A549 (cell line): ENCODE results near the gene RIT1. TPM values are rescaled to one million over a fixed set of nuclear protein-coding genes. Genes with fewer than 3 reads are reported as not detected.

Experiments
- ATAC-seq, 2 experiments: fragments of 200-7000 bp in 1 of 2; fragments of >200 bp in 1 of 2; cut with Nextera tagmentation in 1 of 2; cut with Tn5 transposase in 1 of 2; 3 replicates each; pipeline versions ENCODE4 v1.8.0 to v1.9.1; 2018 to 2020; ENCODE audit warnings: mild to moderate bottlenecking in 1 of 2, moderate library complexity in 1 of 2
- CTCF ChIA-PET: fragments of 300-600 bp; sonication (Branson Sonifier 250); formaldehyde crosslinking; extraction: SDS; loops from one replicate; lab custom pipeline; 2021; ENCODE audit warnings: antibody characterized with exemption, inconsistent platforms; lab: Yijun Ruan, JAX
- POLR2A ChIA-PET: fragments of 350-600 bp; formaldehyde crosslinking; extraction: SDS; loops from one replicate; lab custom pipeline; 2021; ENCODE audit warnings: antibody characterized with exemption, inconsistent platforms; lab: Yijun Ruan, JAX
- DNase-seq, 2 experiments: peaks; one replicate each; pipeline versions ENCODE4 v3.0.0 to v3.0.0-alpha.2; 2011 to 2016; ENCODE audit warnings: low read depth in 1 of 2, low spot score in 1 of 2
- FAIRE-seq: peaks from 2 replicates; lab custom pipeline; 2011; peaks lifted over from hg19 to GRCh38; lab: Jason Lieb, UNC
- H3K27ac ChIP-seq, 2 experiments: fragments of >200 bp; sonication (Bioruptor Twin); formaldehyde crosslinking; 3 replicates each; pipeline ENCODE4 v1.5.1; 2016 to 2017
- H3K4me1 ChIP-seq: fragments of >200 bp; sonication (Bioruptor Twin); formaldehyde crosslinking; 3 replicates; pipeline ENCODE4 v1.6.1; 2016
- H3K4me2 ChIP-seq: fragments of >200 bp; sonication (Bioruptor Twin); formaldehyde crosslinking; 3 replicates; pipeline ENCODE4 v1.6.1; 2016
- H3K4me3 ChIP-seq: fragments of >200 bp; sonication (Bioruptor Twin); formaldehyde crosslinking; 3 replicates; pipeline ENCODE4 v1.5.1; 2016
- H3K9me3 ChIP-seq: fragments of >200 bp; sonication (Bioruptor Twin); formaldehyde crosslinking; 3 replicates; pipeline ENCODE4 v1.6.1; 2016
- CBX8 ChIP-seq: fragments of 200-600 bp; sonication (generic); IDR thresholded peaks from 2 replicates; pipeline ENCODE4 v1.6.1; 2016
- CEBPB ChIP-seq, 2 experiments: fragments of >200 bp in 1 of 2; sonication (Bioruptor Twin) in 1 of 2; formaldehyde crosslinking in 1 of 2; IDR thresholded peaks; 2 replicates each; pipeline ENCODE4 v1.6.1; 2012 to 2016
- CHD4 ChIP-seq: fragments of 200-600 bp; sonication (generic); IDR thresholded peaks from 2 replicates; pipeline ENCODE4 v1.6.1; 2016; ENCODE audit warnings: antibody characterized with exemption, mild to moderate bottlenecking, borderline replicate concordance
- ESRRA ChIP-seq: fragments of 150-350 bp; IDR thresholded peaks from 2 replicates; pipeline ENCODE4 v1.6.1; 2014; ENCODE audit warnings: mild to moderate bottlenecking, low read length, borderline replicate concordance
- FOSL2 ChIP-seq, 2 experiments: fragments of 450-650 bp in 1 of 2; fragments of >200 bp in 1 of 2; sonication (Bioruptor Twin) in 1 of 2; formaldehyde crosslinking; IDR thresholded peaks; 2 replicates each; pipeline versions ENCODE4 v1.5.0 to v1.6.1; 2016 to 2020; ENCODE audit warnings: mild to moderate bottlenecking in 1 of 2, moderate library complexity in 1 of 2
- HOXA7 ChIP-seq: fragments of 250-450 bp; sonication (Bioruptor Pico); IDR thresholded peaks from 2 replicates; pipeline ENCODE4 v1.5.0; 2020; ENCODE audit warnings: mild to moderate bottlenecking, moderate library complexity
- JUN ChIP-seq, 2 experiments: fragments of >200 bp; sonication (Bioruptor Twin); formaldehyde crosslinking; IDR thresholded peaks; 2 replicates in 1 of 2; 3 replicates in 1 of 2; pipeline ENCODE4 v1.6.1; 2016 to 2017
- JUNB ChIP-seq: fragments of >200 bp; sonication (Bioruptor Twin); formaldehyde crosslinking; IDR thresholded peaks from 2 replicates; pipeline ENCODE4 v1.6.1; 2016
- KDM1A ChIP-seq: fragments of 200-600 bp; sonication (generic); IDR thresholded peaks from 2 replicates; pipeline ENCODE4 v1.6.1; 2016; ENCODE audit warnings: low read depth, mild to moderate bottlenecking
- KDM5A ChIP-seq: fragments of 200-600 bp; sonication (generic); IDR thresholded peaks from 2 replicates; pipeline ENCODE4 v1.6.1; 2016; ENCODE audit warnings: antibody characterized with exemption, mild to moderate bottlenecking
- NFE2L2 ChIP-seq: fragments of 150-350 bp; conservative IDR thresholded peaks from 2 replicates; pipeline ENCODE4 v1.6.1; 2014; ENCODE audit warnings: low read length
- PHF8 ChIP-seq: fragments of 200-600 bp; sonication (generic); IDR thresholded peaks from 2 replicates; pipeline ENCODE4 v1.6.1; 2016; ENCODE audit warnings: low read depth, mild to moderate bottlenecking, antibody characterized with exemption, moderate library complexity, borderline replicate concordance
- POLR2A ChIP-seq: IDR thresholded peaks from 2 replicates; pipeline ENCODE4 v1.6.1; 2012; ENCODE audit warnings: mild to moderate bottlenecking, low read length
- RAD21 ChIP-seq, 2 experiments: fragments of >200 bp in 1 of 2; sonication (Bioruptor Twin) in 1 of 2; formaldehyde crosslinking in 1 of 2; IDR thresholded peaks in 1 of 2; conservative IDR thresholded peaks in 1 of 2; 2 replicates in 1 of 2; 3 replicates in 1 of 2; pipeline ENCODE4 v1.6.1; 2012 to 2018; ENCODE audit warnings: inconsistent platforms in 1 of 2
- RARB ChIP-seq: fragments of 250-450 bp; sonication (Bioruptor Pico); IDR thresholded peaks from 2 replicates; pipeline ENCODE4 v1.8.0; 2021; ENCODE audit warnings: mild to moderate bottlenecking, moderate library complexity
- RCOR1 ChIP-seq: fragments of 150-350 bp; IDR thresholded peaks from 2 replicates; pipeline ENCODE4 v1.6.1; 2014; ENCODE audit warnings: antibody characterized with exemption, low read length, low read depth
- RFX5 ChIP-seq: fragments of 450-650 bp; IDR thresholded peaks from 2 replicates; pipeline ENCODE4 v1.7.1; 2014; ENCODE audit warnings: antibody characterized with exemption, mild to moderate bottlenecking, moderate library complexity
- WGBS: methylation state at CpG from one replicate; pipeline ENCODE4 v1.1.6; 2017; ENCODE audit errors: missing lambda C conversion rate; 5-methylcytosine and 5-hydroxymethylcytosine counted together
- polyA plus RNA-seq, 4 experiments: library from polyadenylated mRNA; depleted of rRNA in 3 of 4; stranded (reverse); fragments of >200 nt; fragmentation: RNase III in 1 of 4; extraction: RNeasy Plus Mini Kit Qiagen cat#74134 plus additional on column Dnase treatment in 1 of 4; gene quantifications; 2 replicates in 3 of 4; 3 replicates in 1 of 4; pipeline ENCODE4 v1.2.3, GENCODE V29; 2011 to 2017
- TF ChIP-seq, protein P1 (sequence below): IDR thresholded peaks from 2 replicates; pipeline ENCODE4 v1.6.1; 2012; ENCODE audit warnings: low read depth, borderline replicate concordance
- TF ChIP-seq, protein P2 (sequence below): IDR thresholded peaks from 2 replicates; pipeline ENCODE4 v1.6.1; 2012
- TF ChIP-seq, protein P3 (sequence below): fragments of >200 bp; sonication (Bioruptor Twin); formaldehyde crosslinking; IDR thresholded peaks from 3 replicates; pipeline ENCODE4 v1.6.1; 2016

RIT1 gene
- polyA plus RNA-seq, 2 of the 4 experiments (the other 2 are of a cell fraction), result 23.6 to 51.9 TPM

DNA sequence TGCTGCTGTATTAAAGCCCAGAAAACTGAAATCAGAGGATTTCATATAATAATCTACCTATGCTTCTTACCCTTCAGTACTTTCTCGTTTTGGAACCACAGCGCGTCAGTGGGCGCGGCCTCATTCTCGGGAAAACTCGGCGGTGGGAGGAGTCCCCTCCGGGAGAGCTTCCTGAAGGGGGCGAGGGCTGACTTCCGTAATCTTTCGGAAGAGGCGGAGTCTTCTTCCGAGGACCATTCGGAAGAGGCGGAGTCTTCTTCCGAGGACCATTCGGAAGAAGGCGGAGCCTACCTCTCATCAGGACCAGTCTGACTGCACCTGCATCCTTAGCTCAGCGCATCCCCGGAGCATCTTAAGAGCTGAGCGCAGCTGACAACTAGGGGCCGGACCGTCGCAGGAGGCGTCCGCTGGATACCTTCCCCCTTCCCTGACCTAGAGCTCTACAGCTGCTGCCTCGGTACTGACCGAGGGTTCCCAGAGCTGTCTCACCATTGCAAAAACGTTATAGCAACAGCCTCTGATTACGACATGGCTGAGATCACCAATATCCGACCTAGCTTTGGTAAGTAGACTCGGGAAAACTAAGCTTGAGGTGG is 51.8 kb downstream of the RIT1 start, which contains the start of gene SYT11:
Gene SYT11, plus strand, starts transcription at position 334 of the 596 bp plus-strand sequence. Its CDS starts 195 bp downstream, at position 529.
- Histone ChIP-seq H3K27ac (peak within 1 kb of the TSS; percentile 67 to 90), H3K4me1 (peaks cover 16% of the 10 kb centered on the region), H3K9me3 (no peaks in the 10 kb centered on the region), H3K4me3 (peak within 1 kb of the TSS; percentile 49), H3K4me2 (peak within 1 kb of the TSS; percentile 70)
- CTCF ChIA-PET, result interaction anchor here (0.8 to 3.9 kb wide), 3 partner anchors 10 to 130 kb away, joined by 4 to 14 read pairs (median 4); no protein-coding TSS in a partner anchor
- TF ChIP-seq, protein P1, sequence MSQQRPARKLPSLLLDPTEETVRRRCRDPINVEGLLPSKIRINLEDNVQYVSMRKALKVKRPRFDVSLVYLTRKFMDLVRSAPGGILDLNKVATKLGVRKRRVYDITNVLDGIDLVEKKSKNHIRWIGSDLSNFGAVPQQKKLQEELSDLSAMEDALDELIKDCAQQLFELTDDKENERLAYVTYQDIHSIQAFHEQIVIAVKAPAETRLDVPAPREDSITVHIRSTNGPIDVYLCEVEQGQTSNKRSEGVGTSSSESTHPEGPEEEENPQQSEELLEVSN, result no peak
- 0 out of 5 replicates have a peak, but pooled peaks of 1 of the 2 experiments have one; percentile 31 for TF ChIP-seq JUN (IDR thresholded peaks at IDR 0.05)
- peak; percentile 98 for TF ChIP-seq KDM1A
- no peak for FAIRE-seq
- DNase-seq, result peak; percentile 91 to 94
- 6% methylated on average over 31 of the region's 33 CpGs for WGBS
- ATAC-seq, result peak; percentile 78 to 89
- POLR2A ChIA-PET, result interaction anchor here (0.7 kb wide), 1 partner anchor 75 kb away, joined by 4 read pairs; the partner anchor contains the start of gene KHDC4

DNA sequence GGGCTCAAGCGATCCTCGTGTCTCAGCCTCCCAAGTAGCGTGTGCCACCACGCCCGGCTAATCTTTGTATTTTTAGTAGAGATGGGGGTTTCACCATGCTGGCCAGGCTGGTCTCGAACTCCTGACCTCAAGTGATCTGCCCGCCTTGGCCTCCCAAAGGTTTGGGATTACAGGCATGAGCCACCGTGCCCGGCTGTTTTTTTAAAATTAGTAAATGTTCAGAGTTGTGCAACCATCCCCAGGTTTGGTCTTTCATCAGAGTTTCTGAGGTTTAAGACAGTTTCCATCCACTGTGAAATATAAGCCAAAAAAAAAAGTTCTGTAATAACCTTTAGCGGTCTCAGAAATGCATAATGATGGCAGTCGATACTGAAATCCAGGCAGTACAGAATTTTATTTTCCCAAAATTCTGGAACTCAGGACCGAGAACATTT is 52.3 kb downstream of the RIT1 start:
- ChIA-PET POLR2A (interaction anchor here (0.7 kb wide), 1 partner anchor 75 kb away, joined by 4 read pairs; the partner anchor contains the start of gene KHDC4), CTCF (interaction anchor here (0.7 to 3.9 kb wide), 2 partner anchors 130 to 683 kb away, joined by 5 to 14 read pairs; no protein-coding TSS in a partner anchor)
- Histone ChIP-seq H3K9me3 (no peaks in the 10 kb centered on the region), H3K27ac (peak overlapping the region; percentile 67 to 90), H3K4me2 (peak overlapping the region; percentile 70), H3K4me3 (peak overlapping the region; percentile 49), H3K4me1 (peaks cover 16% of the 10 kb centered on the region)
- DNase-seq, result peak in 1 of 2 experiments; percentile 67
- TF ChIP-seq HOXA7 (CRISPR knock-in tag) (no peak), CEBPB (IDR thresholded peaks at IDR 0.05) (peak in 1 of 2 experiments; percentile 66; a peak in 3 of 4 replicates), KDM1A (0 out of 2 replicates have a peak, but pooled peaks have one; percentile 28), PHF8 (peak; percentile 29; the same call in 1 of the 2 replicates), NFE2L2 (no peak)
- no peak for FAIRE-seq
- 17% methylated on average over 12 of the region's 12 CpGs for WGBS
- peak; percentile 6 to 19; a peak in 4 of 6 replicates for ATAC-seq

DNA sequence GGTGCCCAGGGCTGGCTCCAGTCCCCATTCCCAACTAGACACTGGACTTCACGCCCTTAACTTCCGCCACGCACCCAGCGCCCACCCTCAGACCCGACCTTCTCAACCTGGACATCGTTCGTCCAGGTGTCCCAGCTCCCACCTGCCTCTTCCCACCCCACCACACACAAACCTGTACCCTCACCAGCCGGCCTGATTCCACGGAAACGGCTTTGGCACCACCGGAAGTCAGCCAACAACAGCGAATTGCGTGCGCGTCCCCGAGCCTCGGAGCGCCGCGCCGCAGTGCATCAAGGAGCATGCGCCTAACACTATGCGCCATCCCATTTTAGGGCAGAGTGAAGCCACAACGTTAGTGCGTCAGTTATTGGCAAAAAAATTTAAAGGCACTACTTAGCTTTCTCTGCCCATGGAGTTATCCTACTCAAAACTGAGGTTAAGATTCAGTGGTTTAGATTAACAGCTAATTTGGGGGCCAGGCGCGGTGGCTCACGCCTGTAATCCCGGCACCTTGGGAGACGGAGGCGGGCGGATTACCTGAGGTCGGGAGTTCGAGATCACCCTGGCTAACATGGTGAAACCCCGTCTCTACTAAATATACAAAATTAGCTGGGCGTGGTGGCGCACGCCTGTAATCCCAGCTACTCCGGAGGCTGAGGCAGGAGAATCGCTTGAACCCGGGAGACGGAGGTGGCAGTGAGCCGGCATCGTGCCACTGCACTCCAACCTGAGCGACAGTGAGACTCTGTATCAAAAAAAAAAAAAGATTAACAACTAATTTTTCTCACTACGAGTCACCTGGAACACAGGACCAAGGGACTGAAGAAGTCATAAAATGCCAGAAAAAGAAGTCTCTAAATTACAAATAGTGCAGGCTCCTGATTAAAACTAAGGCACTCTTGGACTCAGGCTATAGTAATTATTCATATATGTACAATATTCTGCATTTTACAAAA is 53.9 kb downstream of the RIT1 start, which contains the start of gene GON4L:
Gene GON4L, minus strand, starts transcription at position 240 of the 956 bp plus-strand sequence. CDS start 3,434 bp downstream, outside the sequence.
- FAIRE-seq, result no peak
- no peaks in the 10 kb centered on the region for H3K9me3 ChIP-seq
- 3% methylated on average over 46 of the region's 46 CpGs for WGBS
- DNase-seq, result peak; percentile 94 to 96
- H3K27ac ChIP-seq, result peak within 1 kb of the TSS; percentile 81 to 90
- H3K4me3 ChIP-seq, result peak within 1 kb of the TSS; percentile 69
- TF ChIP-seq RFX5, result no peak
- no peak for TF ChIP-seq FOSL2 (IDR thresholded peaks at IDR 0.05)
- TF ChIP-seq FOSL2 (CRISPR knock-in tag; IDR thresholded peaks at IDR 0.05), result peak; percentile 57
- TF ChIP-seq, protein P1, result no peak
- no peak for TF ChIP-seq ESRRA
- TF ChIP-seq, protein P2, sequence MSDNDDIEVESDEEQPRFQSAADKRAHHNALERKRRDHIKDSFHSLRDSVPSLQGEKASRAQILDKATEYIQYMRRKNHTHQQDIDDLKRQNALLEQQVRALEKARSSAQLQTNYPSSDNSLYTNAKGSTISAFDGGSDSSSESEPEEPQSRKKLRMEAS, result peak; percentile 78
- TF ChIP-seq JUNB, result no peak
- peak; percentile 78; the same call in 1 of the 2 replicates for TF ChIP-seq KDM1A
- TF ChIP-seq NFE2L2, result no peak
- peak; percentile 92 for TF ChIP-seq POLR2A
- TF ChIP-seq, protein P3, sequence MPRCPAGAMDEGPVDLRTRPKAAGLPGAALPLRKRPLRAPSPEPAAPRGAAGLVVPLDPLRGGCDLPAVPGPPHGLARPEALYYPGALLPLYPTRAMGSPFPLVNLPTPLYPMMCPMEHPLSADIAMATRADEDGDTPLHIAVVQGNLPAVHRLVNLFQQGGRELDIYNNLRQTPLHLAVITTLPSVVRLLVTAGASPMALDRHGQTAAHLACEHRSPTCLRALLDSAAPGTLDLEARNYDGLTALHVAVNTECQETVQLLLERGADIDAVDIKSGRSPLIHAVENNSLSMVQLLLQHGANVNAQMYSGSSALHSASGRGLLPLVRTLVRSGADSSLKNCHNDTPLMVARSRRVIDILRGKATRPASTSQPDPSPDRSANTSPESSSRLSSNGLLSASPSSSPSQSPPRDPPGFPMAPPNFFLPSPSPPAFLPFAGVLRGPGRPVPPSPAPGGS, result peak; percentile 86; the same call in 2 of the 3 replicates
- TF ChIP-seq JUN (IDR thresholded peaks at IDR 0.05), result peak in 1 of 2 experiments; percentile 67; a peak in 2 of 5 replicates
- TF ChIP-seq RARB (CRISPR knock-in tag), result no peak
- TF ChIP-seq RCOR1, result no peak
- no peak for TF ChIP-seq KDM5A
- no peak for TF ChIP-seq RAD21 (conservative IDR thresholded peaks at IDR 0.05 in 1 of 2, IDR thresholded peaks at IDR 0.05 in 1 of 2)
- 0 out of 2 replicates have a peak, but pooled peaks have one; percentile 52 for TF ChIP-seq CHD4
- TF ChIP-seq CBX8, result no peak
- ATAC-seq, result peak; percentile 91
- ChIA-PET POLR2A (interaction anchor here (1.0 kb wide), 1 partner anchor 77 kb away, joined by 3 read pairs; the partner anchor contains the start of gene KHDC4), CTCF (interaction anchor here (0.6 to 3.9 kb wide), 3 partner anchors 41 to 132 kb away, joined by 3 to 14 read pairs (median 3); no protein-coding TSS in a partner anchor)
- peak within 1 kb of the TSS; percentile 90 for H3K4me2 ChIP-seq
- H3K4me1 ChIP-seq, result peaks cover 16% of the 10 kb centered on the region
